SK-N-SH treated with all-trans-retinoic acid at 6 μM for 48 hours (cell line): ENCODE results near the gene KRTAP5-3.

Source experiments
- ATAC-seq: fragments of 200-7000 bp; cut with Tn5 transposase; 3 replicates; pipeline ENCODE4 v1.9.1; 2020; ENCODE audit warnings: mild to moderate bottlenecking, moderate library complexity
- ARNTL ChIP-seq: fragments of 450-650 bp; formaldehyde crosslinking; IDR thresholded peaks from 2 replicates; pipeline ENCODE4 v1.5.0; 2020; ENCODE audit warnings: low read depth, mild to moderate bottlenecking, moderate library complexity, borderline replicate concordance
- BACH2 ChIP-seq: fragments of 250-450 bp; sonication (Bioruptor Pico); IDR thresholded peaks from 2 replicates; pipeline ENCODE4 v1.9.0; 2021; ENCODE audit warnings: mild to moderate bottlenecking, borderline replicate concordance
- CSDC2 ChIP-seq: fragments of 250-450 bp; sonication (Bioruptor Pico); IDR thresholded peaks from 2 replicates; pipeline ENCODE4 v1.5.0; 2020; ENCODE audit warnings: mild to moderate bottlenecking, moderate library complexity
- ESRRG ChIP-seq: fragments of 250-450 bp; sonication (Bioruptor Pico); IDR thresholded peaks from 2 replicates; pipeline ENCODE4 v1.6.1; 2021; ENCODE audit warnings: mild to moderate bottlenecking
- GLIS3 ChIP-seq: fragments of 250-450 bp; sonication (Bioruptor Pico); IDR thresholded peaks from 2 replicates; pipeline ENCODE4 v1.5.0; 2020; ENCODE audit warnings: mild to moderate bottlenecking, moderate library complexity
- ISL1 ChIP-seq: fragments of 250-450 bp; sonication (Bioruptor Pico); IDR thresholded peaks from 2 replicates; pipeline ENCODE4 v2.1.2; 2022; ENCODE audit warnings: mild to moderate bottlenecking, moderate library complexity
- OSR1 ChIP-seq: fragments of 250-450 bp; sonication (Bioruptor Pico); IDR thresholded peaks from 2 replicates; pipeline ENCODE4 v1.8.0; 2022; ENCODE audit warnings: moderate library complexity, mild to moderate bottlenecking, inconsistent platforms
- PPARA ChIP-seq: fragments of 250-450 bp; sonication (Bioruptor Pico); IDR thresholded peaks from 2 replicates; pipeline ENCODE4 v1.5.0; 2020; ENCODE audit warnings: mild to moderate bottlenecking, borderline replicate concordance
- RARB ChIP-seq: fragments of 250-450 bp; sonication (Bioruptor Pico); IDR thresholded peaks from 2 replicates; pipeline ENCODE4 v1.8.0; 2021; ENCODE audit warnings: mild to moderate bottlenecking, moderate library complexity
- TCF4 ChIP-seq: fragments of 250-450 bp; sonication (Bioruptor Pico); IDR thresholded peaks from 2 replicates; pipeline ENCODE4 v1.8.0; 2021; ENCODE audit warnings: mild to moderate bottlenecking, moderate library complexity, borderline replicate concordance
- TOX ChIP-seq: fragments of 250-450 bp; sonication (Bioruptor Pico); IDR thresholded peaks from 2 replicates; pipeline ENCODE4 v1.8.0; 2021; ENCODE audit warnings: mild to moderate bottlenecking, moderate library complexity, borderline replicate concordance
- ZC3H10 ChIP-seq: fragments of 250-450 bp; sonication (Bioruptor Pico); IDR thresholded peaks from 2 replicates; pipeline ENCODE4 v1.5.1; 2021; ENCODE audit warnings: mild to moderate bottlenecking, moderate library complexity
- ZFP30 ChIP-seq: fragments of 450-650 bp; formaldehyde crosslinking; IDR thresholded peaks from 2 replicates; pipeline ENCODE4 v1.5.0; 2022; ENCODE audit warnings: mild to moderate bottlenecking, moderate library complexity
- ZNF565 ChIP-seq: fragments of 450-650 bp; formaldehyde crosslinking; conservative IDR thresholded peaks from 2 replicates; pipeline ENCODE4 v1.5.0; 2020; ENCODE audit warnings: low read depth, mild to moderate bottlenecking, moderate library complexity
- ZNF70 ChIP-seq: fragments of 450-650 bp; formaldehyde crosslinking; IDR thresholded peaks from 2 replicates; pipeline ENCODE4 v1.5.0; 2020; ENCODE audit warnings: mild to moderate bottlenecking, moderate library complexity
- ZNF8 ChIP-seq: fragments of 450-650 bp; formaldehyde crosslinking; IDR thresholded peaks from 2 replicates; pipeline ENCODE4 v1.5.0; 2020; ENCODE audit warnings: mild to moderate bottlenecking, moderate library complexity
- TF ChIP-seq, protein P1 (sequence below): fragments of 250-450 bp; sonication (Bioruptor Pico); IDR thresholded peaks from 2 replicates; pipeline ENCODE4 v1.5.1; 2021; ENCODE audit warnings: mild to moderate bottlenecking, moderate library complexity
- TF ChIP-seq, protein P2 (sequence below): fragments of 250-450 bp; sonication (Bioruptor Pico); IDR thresholded peaks from 2 replicates; pipeline ENCODE4 v1.5.1; 2020; ENCODE audit warnings: low read depth, mild to moderate bottlenecking, moderate library complexity
- TF ChIP-seq, protein P3 (sequence below): fragments of 250-450 bp; sonication (Bioruptor Pico); IDR thresholded peaks from 2 replicates; pipeline ENCODE4 v1.8.0; 2021; ENCODE audit warnings: low read depth, mild to moderate bottlenecking, moderate library complexity, borderline replicate concordance
- TF ChIP-seq, protein P4 (sequence below): fragments of 250-450 bp; sonication (Bioruptor Pico); IDR thresholded peaks from 2 replicates; pipeline ENCODE4 v1.5.0; 2020; ENCODE audit warnings: mild to moderate bottlenecking, moderate library complexity

Gene KRTAP5-3

DNA sequence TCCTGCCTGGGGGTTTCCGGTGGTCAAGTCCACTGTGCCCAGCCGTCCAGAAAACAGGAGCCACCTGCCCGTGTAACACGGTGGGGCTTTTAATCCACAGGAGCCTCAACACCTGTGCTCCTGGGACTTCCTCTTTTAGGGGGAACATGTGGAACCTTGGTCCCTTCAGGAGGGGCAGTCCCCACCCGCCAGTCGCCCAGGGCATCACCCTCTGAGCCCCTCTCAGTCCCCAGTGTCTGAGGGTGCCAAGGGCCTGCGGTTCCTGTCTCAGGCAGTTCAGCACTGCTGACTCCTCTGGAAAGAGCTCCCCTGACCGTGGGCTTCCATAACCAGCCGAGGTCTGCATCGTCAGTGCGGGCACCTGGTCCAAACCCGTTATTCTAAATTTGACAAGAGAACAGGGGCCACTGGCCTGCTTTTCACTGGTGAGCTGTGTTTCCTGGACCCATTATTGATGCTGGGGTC lies 37.1 kb upstream of the KRTAP5-3 start:
- no peak for TF ChIP-seq GLIS3 (CRISPR knock-in tag)
- no peak for TF ChIP-seq ZFP30 (CRISPR knock-in tag)
- no peak for TF ChIP-seq PPARA (CRISPR knock-in tag)
- TF ChIP-seq ZNF565 (CRISPR knock-in tag) = no peak
- no peak for TF ChIP-seq ZNF70 (CRISPR knock-in tag)
- no peak for TF ChIP-seq ZC3H10 (CRISPR knock-in tag)
- TF ChIP-seq TOX = no peak
- no peak for TF ChIP-seq ZNF8 (CRISPR knock-in tag)
- no peak for TF ChIP-seq ARNTL
- TF ChIP-seq, protein P1, sequence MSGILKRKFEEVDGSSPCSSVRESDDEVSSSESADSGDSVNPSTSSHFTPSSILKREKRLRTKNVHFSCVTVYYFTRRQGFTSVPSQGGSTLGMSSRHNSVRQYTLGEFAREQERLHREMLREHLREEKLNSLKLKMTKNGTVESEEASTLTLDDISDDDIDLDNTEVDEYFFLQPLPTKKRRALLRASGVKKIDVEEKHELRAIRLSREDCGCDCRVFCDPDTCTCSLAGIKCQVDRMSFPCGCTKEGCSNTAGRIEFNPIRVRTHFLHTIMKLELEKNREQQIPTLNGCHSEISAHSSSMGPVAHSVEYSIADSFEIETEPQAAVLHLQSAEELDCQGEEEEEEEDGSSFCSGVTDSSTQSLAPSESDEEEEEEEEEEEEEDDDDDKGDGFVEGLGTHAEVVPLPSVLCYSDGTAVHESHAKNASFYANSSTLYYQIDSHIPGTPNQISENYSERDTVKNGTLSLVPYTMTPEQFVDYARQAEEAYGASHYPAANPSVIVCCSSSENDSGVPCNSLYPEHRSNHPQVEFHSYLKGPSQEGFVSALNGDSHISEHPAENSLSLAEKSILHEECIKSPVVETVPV (CRISPR knock-in tag) = no peak
- TF ChIP-seq, protein P2, sequence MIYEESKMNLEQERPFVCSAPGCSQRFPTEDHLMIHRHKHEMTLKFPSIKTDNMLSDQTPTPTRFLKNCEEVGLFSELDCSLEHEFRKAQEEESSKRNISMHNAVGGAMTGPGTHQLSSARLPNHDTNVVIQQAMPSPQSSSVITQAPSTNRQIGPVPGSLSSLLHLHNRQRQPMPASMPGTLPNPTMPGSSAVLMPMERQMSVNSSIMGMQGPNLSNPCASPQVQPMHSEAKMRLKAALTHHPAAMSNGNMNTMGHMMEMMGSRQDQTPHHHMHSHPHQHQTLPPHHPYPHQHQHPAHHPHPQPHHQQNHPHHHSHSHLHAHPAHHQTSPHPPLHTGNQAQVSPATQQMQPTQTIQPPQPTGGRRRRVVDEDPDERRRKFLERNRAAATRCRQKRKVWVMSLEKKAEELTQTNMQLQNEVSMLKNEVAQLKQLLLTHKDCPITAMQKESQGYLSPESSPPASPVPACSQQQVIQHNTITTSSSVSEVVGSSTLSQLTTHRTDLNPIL (CRISPR knock-in tag) = no peak
- no peak for TF ChIP-seq ISL1 (CRISPR knock-in tag)
- TF ChIP-seq, protein P3, sequence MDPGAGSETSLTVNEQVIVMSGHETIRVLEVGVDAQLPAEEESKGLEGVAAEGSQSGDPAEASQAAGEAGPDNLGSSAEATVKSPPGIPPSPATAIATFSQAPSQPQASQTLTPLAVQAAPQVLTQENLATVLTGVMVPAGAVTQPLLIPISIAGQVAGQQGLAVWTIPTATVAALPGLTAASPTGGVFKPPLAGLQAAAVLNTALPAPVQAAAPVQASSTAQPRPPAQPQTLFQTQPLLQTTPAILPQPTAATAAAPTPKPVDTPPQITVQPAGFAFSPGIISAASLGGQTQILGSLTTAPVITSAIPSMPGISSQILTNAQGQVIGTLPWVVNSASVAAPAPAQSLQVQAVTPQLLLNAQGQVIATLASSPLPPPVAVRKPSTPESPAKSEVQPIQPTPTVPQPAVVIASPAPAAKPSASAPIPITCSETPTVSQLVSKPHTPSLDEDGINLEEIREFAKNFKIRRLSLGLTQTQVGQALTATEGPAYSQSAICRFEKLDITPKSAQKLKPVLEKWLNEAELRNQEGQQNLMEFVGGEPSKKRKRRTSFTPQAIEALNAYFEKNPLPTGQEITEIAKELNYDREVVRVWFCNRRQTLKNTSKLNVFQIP = no peak
- TF ChIP-seq TCF4 (CRISPR knock-in tag) = no peak
- no peak for ATAC-seq

DNA sequence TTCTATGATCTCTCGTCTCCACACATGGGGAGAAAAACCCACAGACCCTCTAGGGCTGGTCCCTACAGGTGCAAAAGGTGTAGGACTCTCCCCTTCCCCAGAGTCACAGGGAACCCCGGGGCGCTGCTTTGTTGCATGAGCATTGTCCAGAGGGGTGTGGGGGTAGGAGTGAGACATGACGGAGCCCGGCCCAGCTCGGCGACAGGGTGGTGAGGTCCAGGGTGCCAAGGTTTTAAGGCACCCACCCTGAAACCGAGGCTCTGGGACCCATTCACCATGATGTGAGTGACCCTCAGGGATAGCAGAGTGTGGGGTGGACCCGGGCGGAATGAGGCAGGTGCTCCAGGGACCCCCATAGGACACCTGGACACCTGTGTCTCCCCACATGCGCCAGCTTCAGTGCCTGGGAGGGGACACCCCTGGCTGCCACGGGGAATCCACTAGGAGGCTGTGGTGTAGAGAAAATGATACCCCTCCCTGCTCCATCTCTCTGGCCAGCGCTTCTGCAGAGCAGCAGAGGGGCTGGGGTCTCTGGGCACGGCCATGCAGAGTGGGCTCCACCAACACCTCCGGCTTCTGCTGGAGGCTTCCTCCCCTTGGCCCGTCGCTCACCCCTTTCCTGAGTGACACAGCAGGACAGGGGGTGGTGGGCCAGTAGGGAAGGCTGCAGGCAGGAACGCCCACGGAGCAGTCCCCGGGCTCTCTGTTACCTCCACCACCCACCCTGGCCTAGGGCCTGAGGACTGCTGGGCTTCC lies 36.5 kb upstream of the KRTAP5-3 start:
- TF ChIP-seq, protein P2 (CRISPR knock-in tag) = no peak
- no peak for TF ChIP-seq PPARA (CRISPR knock-in tag)
- no peak for TF ChIP-seq BACH2
- TF ChIP-seq OSR1 (CRISPR knock-in tag) = no peak
- no peak for TF ChIP-seq ZC3H10 (CRISPR knock-in tag)
- no peak for TF ChIP-seq ISL1 (CRISPR knock-in tag)
- TF ChIP-seq, protein P4, sequence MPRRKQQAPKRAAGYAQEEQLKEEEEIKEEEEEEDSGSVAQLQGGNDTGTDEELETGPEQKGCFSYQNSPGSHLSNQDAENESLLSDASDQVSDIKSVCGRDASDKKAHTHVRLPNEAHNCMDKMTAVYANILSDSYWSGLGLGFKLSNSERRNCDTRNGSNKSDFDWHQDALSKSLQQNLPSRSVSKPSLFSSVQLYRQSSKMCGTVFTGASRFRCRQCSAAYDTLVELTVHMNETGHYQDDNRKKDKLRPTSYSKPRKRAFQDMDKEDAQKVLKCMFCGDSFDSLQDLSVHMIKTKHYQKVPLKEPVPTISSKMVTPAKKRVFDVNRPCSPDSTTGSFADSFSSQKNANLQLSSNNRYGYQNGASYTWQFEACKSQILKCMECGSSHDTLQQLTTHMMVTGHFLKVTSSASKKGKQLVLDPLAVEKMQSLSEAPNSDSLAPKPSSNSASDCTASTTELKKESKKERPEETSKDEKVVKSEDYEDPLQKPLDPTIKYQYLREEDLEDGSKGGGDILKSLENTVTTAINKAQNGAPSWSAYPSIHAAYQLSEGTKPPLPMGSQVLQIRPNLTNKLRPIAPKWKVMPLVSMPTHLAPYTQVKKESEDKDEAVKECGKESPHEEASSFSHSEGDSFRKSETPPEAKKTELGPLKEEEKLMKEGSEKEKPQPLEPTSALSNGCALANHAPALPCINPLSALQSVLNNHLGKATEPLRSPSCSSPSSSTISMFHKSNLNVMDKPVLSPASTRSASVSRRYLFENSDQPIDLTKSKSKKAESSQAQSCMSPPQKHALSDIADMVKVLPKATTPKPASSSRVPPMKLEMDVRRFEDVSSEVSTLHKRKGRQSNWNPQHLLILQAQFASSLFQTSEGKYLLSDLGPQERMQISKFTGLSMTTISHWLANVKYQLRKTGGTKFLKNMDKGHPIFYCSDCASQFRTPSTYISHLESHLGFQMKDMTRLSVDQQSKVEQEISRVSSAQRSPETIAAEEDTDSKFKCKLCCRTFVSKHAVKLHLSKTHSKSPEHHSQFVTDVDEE (CRISPR knock-in tag) = no peak
- TF ChIP-seq TOX = no peak
- TF ChIP-seq ZNF565 (CRISPR knock-in tag) = no peak
- no peak for TF ChIP-seq RARB (CRISPR knock-in tag)
- no peak for TF ChIP-seq ESRRG (CRISPR knock-in tag)
- no peak for ATAC-seq

DNA sequence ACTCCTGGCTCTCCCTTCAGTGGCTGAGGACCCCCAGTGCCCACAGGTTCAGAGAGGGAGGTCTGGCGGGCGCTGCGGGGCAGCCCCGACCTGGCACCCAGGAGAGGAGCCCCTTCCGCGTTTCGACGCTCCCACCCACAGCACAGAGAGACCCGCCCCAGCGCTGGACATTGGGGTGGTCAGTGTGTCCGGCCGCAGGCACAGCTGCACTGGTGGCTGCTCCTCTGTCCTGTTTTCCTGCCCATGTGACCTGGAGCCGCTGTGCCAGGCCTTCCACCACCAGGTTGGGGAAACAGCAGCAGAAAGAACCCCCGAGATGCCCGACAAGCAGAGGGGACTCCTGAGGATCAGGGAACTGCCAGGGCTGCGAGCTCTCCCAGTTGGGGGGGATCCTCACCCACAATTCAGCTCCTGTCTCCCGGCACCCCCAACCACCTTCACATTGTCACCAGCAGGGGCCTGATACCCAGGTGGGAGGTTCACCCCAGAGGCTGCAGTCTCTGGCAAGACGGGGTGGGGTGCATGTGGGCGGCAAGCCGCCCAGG lies 35.0 kb upstream of the KRTAP5-3 start:
- no peak for ATAC-seq
- TF ChIP-seq ZNF8 (CRISPR knock-in tag) (no peak), CSDC2 (CRISPR knock-in tag) (no peak), ZFP30 (CRISPR knock-in tag) (no peak), ZC3H10 (CRISPR knock-in tag) (no peak), TOX (no peak), BACH2 (no peak), RARB (CRISPR knock-in tag) (no peak), TCF4 (CRISPR knock-in tag) (no peak), ZNF70 (CRISPR knock-in tag) (no peak), ISL1 (CRISPR knock-in tag) (no peak)
- TF ChIP-seq, protein P3 = no peak
- TF ChIP-seq, protein P1 (CRISPR knock-in tag) = no peak
- TF ChIP-seq, protein P4 (CRISPR knock-in tag) = no peak
